ENCODE measurements around the gene FAM120B.
A peak's percentile ranks its signal among the peaks of the same experiment; 100 is the strongest.

The FAM120B gene

GRCh38 chr6:170287371-170287876, 19.1 kb upstream of the FAM120B start:
- peak; percentile 17 for DNase-seq

GRCh38 chr6:170288091-170288631, 18.4 kb upstream of the FAM120B start:
- DNase-seq: no peak

- DNase-seq: no peak
Measured at GRCh38 chr6:170288852-170289179, 17.7 kb upstream of the FAM120B start.

- no peak for DNase-seq
Measured at GRCh38 chr6:170289180-170289931, 17.2 kb upstream of the FAM120B start.

- no peak for DNase-seq
Measured at GRCh38 chr6:170289951-170290295, 16.6 kb upstream of the FAM120B start.

- DNase-seq: peak; percentile 68
Measured at GRCh38 chr6:170290296-170291128, 16.0 kb upstream of the FAM120B start, which contains the start of gene DLL1. Gene DLL1 (minus strand): TSS chr6:170291078. CDS start chr6:170290139, 939 bp downstream.

GRCh38 chr6:170291271-170292110, 15.1 kb upstream of the FAM120B start:
- no peak for DNase-seq

- DNase-seq: no peak
Measured at GRCh38 chr6:170292111-170292406, 14.5 kb upstream of the FAM120B start.

GRCh38 chr6:170292407-170293158, 14.0 kb upstream of the FAM120B start:
- DNase-seq: no peak

GRCh38 chr6:170293341-170294231, 13.0 kb upstream of the FAM120B start:
- no peak for DNase-seq

- DNase-seq: no peak
Measured at GRCh38 chr6:170294298-170294730, 12.2 kb upstream of the FAM120B start.

GRCh38 chr6:170294813-170295509, 11.6 kb upstream of the FAM120B start:
- DNase-seq: no peak

GRCh38 chr6:170295510-170296422, 10.8 kb upstream of the FAM120B start:
- DNase-seq: no peak

GRCh38 chr6:170296423-170296745, 10.2 kb upstream of the FAM120B start:
- DNase-seq: no peak

GRCh38 chr6:170296746-170297575, 9.6 kb upstream of the FAM120B start:
- DNase-seq: no peak

- DNase-seq: no peak
Measured at GRCh38 chr6:170297576-170298330, 8.8 kb upstream of the FAM120B start.

GRCh38 chr6:170298688-170299087, 7.9 kb upstream of the FAM120B start:
- no peak for DNase-seq

GRCh38 chr6:170301184-170301583, 5.4 kb upstream of the FAM120B start:
- DNase-seq: no peak
